Neutrophil (primary cell): ENCODE data around the gene MTAP.

Source experiments
- H3K27ac ChIP-seq: fragments of 200-600 bp; sonication (generic); 2 replicates; pipeline ENCODE4 v1.5.1; 2016; ENCODE audit warnings: mild to moderate bottlenecking, moderate library complexity
- H3K27me3 ChIP-seq: fragments of 200-600 bp; sonication (generic); 2 replicates; pipeline ENCODE4 v1.6.0; 2016; ENCODE audit warnings: mild to moderate bottlenecking
- H3K36me3 ChIP-seq: fragments of 200-600 bp; sonication (generic); 2 replicates; pipeline ENCODE4 v1.5.1; 2017
- H3K4me1 ChIP-seq, 2 experiments: fragments of 200-600 bp in 1 of 2; sonication (generic) in 1 of 2; 1 replicate in 1 of 2; 2 replicates in 1 of 2; pipeline versions ENCODE4 v1.5.1 to v1.6.1; 2013 to 2016; ENCODE audit warnings: low read depth in 1 of 2, low read length in 1 of 2, mild to moderate bottlenecking in 1 of 2, moderate library complexity in 1 of 2; ENCODE audit not compliant: control insufficient read depth in 1 of 2, insufficient read depth in 1 of 2
- H3K4me3 ChIP-seq, 2 experiments: fragments of 200-600 bp in 1 of 2; sonication (generic) in 1 of 2; 1 replicate in 1 of 2; 2 replicates in 1 of 2; pipeline ENCODE4 v1.5.1; 2013 to 2016; ENCODE audit warnings: low read depth in 1 of 2, low read length in 1 of 2, mild to moderate bottlenecking in 1 of 2, moderate library complexity in 1 of 2
- H3K9me3 ChIP-seq: fragments of 200-600 bp; sonication (generic); 2 replicates; pipeline ENCODE4 v1.5.1; 2016
- CTCF ChIP-seq: fragments of 200-600 bp; sonication (generic); IDR thresholded peaks from 2 replicates; pipeline ENCODE4 v1.5.1; 2016; ENCODE audit warnings: antibody characterized with exemption

Gene MTAP

GRCh38 chr9:21802418-21803000, at the start of gene MTAP:
TSS of gene MTAP (plus strand) at chr9:21802636. CDS start at chr9:21802749, 113 bp downstream.
- Histone ChIP-seq H3K4me1 (peaks cover 8 to 18% of the 10 kb centered on the region in 2 experiments), H3K27me3 (peaks cover 47% of the 10 kb centered on the region), H3K9me3 (no peaks in the 10 kb centered on the region)

GRCh38 chr9:21753523-21753922, 48.9 kb upstream of the MTAP start:
- no peak for TF ChIP-seq CTCF
- Histone ChIP-seq H3K4me1 (no peaks in the 10 kb centered on the region), H3K36me3 (no peaks in the 10 kb centered on the region), H3K27me3 (no peaks in the 10 kb centered on the region), H3K9me3 (no peaks in the 10 kb centered on the region), H3K27ac (no peak overlapping the region), H3K4me3 (no peak overlapping the region)

More at GRCh38 chr9:21802418-21803000, at the start of gene MTAP:
- Histone ChIP-seq H3K36me3 (no peaks in the 10 kb centered on the region), H3K27ac (no peak within 1 kb of the TSS), H3K4me3 (peak within 1 kb of the TSS; percentile 64 to 65)
- TF ChIP-seq CTCF, result no peak

- H3K27ac ChIP-seq, result no peak overlapping the region
- H3K27me3 ChIP-seq, result no peaks in the 10 kb centered on the region
- TF ChIP-seq CTCF, result no peak
- no peak overlapping the region for H3K4me3 ChIP-seq
- no peaks in the 10 kb centered on the region for H3K36me3 ChIP-seq
- no peaks in the 10 kb centered on the region for H3K4me1 ChIP-seq
- H3K9me3 ChIP-seq, result no peaks in the 10 kb centered on the region
These were observed 47.7 kb upstream of the MTAP start for GRCh38 chr9:21754741-21755140.

- H3K27me3 ChIP-seq, result peaks cover 6% of the 10 kb centered on the region
- TF ChIP-seq CTCF, result no peak
- no peak overlapping the region for H3K27ac ChIP-seq
- no peaks in the 10 kb centered on the region for H3K36me3 ChIP-seq
- no peaks in the 10 kb centered on the region for H3K9me3 ChIP-seq
- H3K4me3 ChIP-seq, result no peak overlapping the region
- no peaks in the 10 kb centered on the region for H3K4me1 ChIP-seq
These were observed 43.9 kb upstream of the MTAP start for GRCh38 chr9:21758540-21758939.

GRCh38 chr9:21761309-21761901, 41.0 kb upstream of the MTAP start:
- peaks cover 6% of the 10 kb centered on the region for H3K27me3 ChIP-seq
- no peak overlapping the region for H3K4me3 ChIP-seq
- no peak for TF ChIP-seq CTCF
- H3K4me1 ChIP-seq, result no peaks in the 10 kb centered on the region
- no peaks in the 10 kb centered on the region for H3K9me3 ChIP-seq
- no peak overlapping the region for H3K27ac ChIP-seq
- no peaks in the 10 kb centered on the region for H3K36me3 ChIP-seq
